Caco-2 (cell line): ENCODE data around the gene SYT6. TPM values are rescaled to one million over a fixed set of nuclear protein-coding genes. Genes with fewer than 3 reads are reported as not detected.

Experiments used
- BruUV-seq: library from RNA; stranded (reverse); fragments of 400-500 nt; replicated peaks from 2 replicates; lab custom pipeline; 2021; lab: Mats Ljungman, UMichigan
- CTCF ChIA-PET: fragments of 300-600 bp; sonication (Branson Sonifier 250); formaldehyde crosslinking; loops from one replicate; lab custom pipeline; 2022; ENCODE audit warnings: antibody characterized with exemption; lab: Charles Lee
- POLR2A ChIA-PET: fragments of 300-600 bp; sonication (Branson Sonifier 250); formaldehyde crosslinking; loops from one replicate; lab custom pipeline; 2022; ENCODE audit warnings: antibody characterized with exemption; lab: Charles Lee
- DNase-seq, 2 experiments: peaks; one replicate each; pipeline versions ENCODE4 v3.0.0 to v3.0.0-alpha.2; 2020 to 2022
- H3K27me3 ChIP-seq: replicated peaks from 2 replicates; pipeline ENCODE4 v1.6.0; 2011; ENCODE audit warnings: low read length; ENCODE audit not compliant: control insufficient read depth, insufficient read depth
- H3K36me3 ChIP-seq: 2 replicates; pipeline ENCODE4 v1.5.1; 2011; ENCODE audit warnings: low read length; ENCODE audit not compliant: control insufficient read depth, insufficient read depth
- H3K4me1 ChIP-seq: fragments of 250-450 bp; sonication (Bioruptor Pico); 2 replicates; pipeline ENCODE4 v1.5.1; 2020; ENCODE audit warnings: mild to moderate bottlenecking
- H3K4me3 ChIP-seq: 2 replicates; pipeline ENCODE4 v1.5.1; 2011; ENCODE audit warnings: low read depth, mild to moderate bottlenecking, control low read depth, low read length
- H3K9me3 ChIP-seq: fragments of 250-450 bp; sonication (Bioruptor Pico); 2 replicates; pipeline ENCODE4 v1.5.1; 2020; ENCODE audit warnings: mild to moderate bottlenecking, moderate library complexity
- H3K27ac Mint-ChIP-seq: one replicate; pipeline ENCODE4 v1.8.0; 2022; ENCODE audit warnings: mixed read lengths; ENCODE audit not compliant: unreplicated experiment
- H3K27me3 Mint-ChIP-seq: one replicate; pipeline ENCODE4 v1.8.0; 2022; ENCODE audit warnings: mixed read lengths; ENCODE audit not compliant: insufficient read depth, unreplicated experiment
- H3K36me3 Mint-ChIP-seq: one replicate; pipeline ENCODE4 v1.8.0; 2022; ENCODE audit warnings: mild to moderate bottlenecking, mixed read lengths; ENCODE audit not compliant: insufficient read depth, unreplicated experiment
- H3K4me1 Mint-ChIP-seq: one replicate; pipeline ENCODE4 v1.8.0; 2022; ENCODE audit warnings: low read depth, mixed read lengths; ENCODE audit not compliant: unreplicated experiment
- H3K4me3 Mint-ChIP-seq: one replicate; pipeline ENCODE4 v1.8.0; 2022; ENCODE audit warnings: mild to moderate bottlenecking, moderate library complexity, mixed read lengths; ENCODE audit not compliant: unreplicated experiment
- H3K9me3 Mint-ChIP-seq: one replicate; pipeline ENCODE4 v1.8.0; 2022; ENCODE audit warnings: mixed read lengths; ENCODE audit not compliant: unreplicated experiment
- CTCF ChIP-seq, 2 experiments: fragments of 200-600 bp in 1 of 2; IDR thresholded peaks; 1 replicate in 1 of 2; 2 replicates in 1 of 2; pipeline versions ENCODE4 v1.5.1 to v1.8.0; 2011 to 2022; ENCODE audit warnings: antibody characterized with exemption in 1 of 2, control low read depth in 1 of 2, inconsistent platforms in 1 of 2, low read depth in 1 of 2, low read length in 1 of 2, mild to moderate bottlenecking in 1 of 2, moderate library complexity in 1 of 2; ENCODE audit not compliant: insufficient read depth in 1 of 2, severe bottlenecking in 1 of 2, unreplicated experiment in 1 of 2
- intact Hi-C: fragments of 100-400 bp; cut with micrococcal nuclease; formaldehyde crosslinking; loops from one replicate; pipeline ENCODE4 v1.10.0; 2022; ENCODE audit not compliant: unreplicated experiment
- total RNA-seq: library from RNA; stranded (reverse); gene quantifications from 2 replicates; pipeline ENCODE4 v1.2.3, GENCODE V29; 2022

SYT6 gene
- total RNA-seq, 1 experiment from 2014 or later = 0.32 TPM

- POLR2A ChIA-PET = no interaction called here
- intact Hi-C loops = no loop called here
- Mint-ChIP-seq H3K27me3 (no peaks in the 10 kb centered on the region), H3K4me3 (no peak overlapping the region), H3K9me3 (no peaks in the 10 kb centered on the region), H3K4me1 (no peaks in the 10 kb centered on the region), H3K36me3 (no peaks in the 10 kb centered on the region), H3K27ac (no peak overlapping the region)
- Histone ChIP-seq H3K27me3 (no peaks in the 10 kb centered on the region), H3K9me3 (no peaks in the 10 kb centered on the region), H3K4me1 (peaks cover 9% of the 10 kb centered on the region; the same call in 1 of the 2 replicates), H3K36me3 (no peaks in the 10 kb centered on the region), H3K4me3 (no peak overlapping the region)
- BruUV-seq = no TSS peak
- CTCF ChIA-PET = no interaction called here
- no peak for TF ChIP-seq CTCF (IDR thresholded peaks at IDR 0.05; ENCODE audit: insufficient read depth in 1 of 2, low read depth in 1 of 2, low read length in 1 of 2, severe bottlenecking in 1 of 2, unreplicated experiment in 1 of 2)
- no peak for DNase-seq
These were observed 16.2 kb downstream of the SYT6 start for GRCh38 chr1:114137497-114137896.

- ChIA-PET CTCF (no interaction called here), POLR2A (interaction anchor here (0.5 kb wide), 1 partner anchor 415 kb away, joined by 5 read pairs; no protein-coding TSS in a partner anchor)
- no peak for TF ChIP-seq CTCF (IDR thresholded peaks at IDR 0.05; ENCODE audit: insufficient read depth in 1 of 2, low read depth in 1 of 2, low read length in 1 of 2, severe bottlenecking in 1 of 2, unreplicated experiment in 1 of 2)
- Histone ChIP-seq H3K4me3 (no peak overlapping the region), H3K36me3 (no peaks in the 10 kb centered on the region), H3K27me3 (no peaks in the 10 kb centered on the region), H3K9me3 (no peaks in the 10 kb centered on the region), H3K4me1 (peaks cover 9% of the 10 kb centered on the region; the same call in 1 of the 2 replicates)
- Mint-ChIP-seq H3K4me3 (no peak overlapping the region), H3K4me1 (no peaks in the 10 kb centered on the region), H3K27ac (no peak overlapping the region), H3K9me3 (no peaks in the 10 kb centered on the region), H3K36me3 (no peaks in the 10 kb centered on the region), H3K27me3 (no peaks in the 10 kb centered on the region)
- no TSS peak for BruUV-seq
- intact Hi-C loops = no loop called here
- DNase-seq = no peak
These were observed 17.9 kb downstream of the SYT6 start for GRCh38 chr1:114135786-114136185.

GRCh38 chr1:114134518-114134917, 19.2 kb downstream of the SYT6 start:
- Mint-ChIP-seq H3K27ac (no peak overlapping the region), H3K27me3 (peaks cover under 1% of the 10 kb centered on the region), H3K4me3 (no peak overlapping the region), H3K36me3 (no peaks in the 10 kb centered on the region), H3K9me3 (no peaks in the 10 kb centered on the region), H3K4me1 (no peaks in the 10 kb centered on the region)
- DNase-seq = no peak
- Histone ChIP-seq H3K4me3 (no peak overlapping the region), H3K36me3 (no peaks in the 10 kb centered on the region), H3K9me3 (no peaks in the 10 kb centered on the region), H3K4me1 (peaks cover 9% of the 10 kb centered on the region; the same call in 1 of the 2 replicates), H3K27me3 (no peaks in the 10 kb centered on the region)
- no TSS peak for BruUV-seq
- ChIA-PET POLR2A (no interaction called here), CTCF (interaction anchor here (0.6 to 1.4 kb wide), 3 partner anchors 18 to 156 kb away, joined by 3 to 4 read pairs (median 4); no protein-coding TSS in a partner anchor)
- intact Hi-C loops = no loop called here
- TF ChIP-seq CTCF (IDR thresholded peaks at IDR 0.05; ENCODE audit: insufficient read depth in 1 of 2, low read depth in 1 of 2, low read length in 1 of 2, severe bottlenecking in 1 of 2, unreplicated experiment in 1 of 2) = no peak
